Calu3 (cell line): Measurements from ENCODE around the gene PRDM2. TPM values are rescaled to one million over a fixed set of nuclear protein-coding genes. Genes with fewer than 3 reads are reported as not detected.

ENCODE experiments used
- BruUV-seq: library from RNA; stranded (reverse); fragments of 400-500 nt; replicated peaks from 2 replicates; lab custom pipeline; 2021; lab: Mats Ljungman, UMichigan
- CTCF ChIA-PET: fragments of 300-600 bp; sonication (Branson Sonifier 250); formaldehyde crosslinking; loops from one replicate; lab custom pipeline; 2022; ENCODE audit warnings: antibody characterized with exemption; lab: Charles Lee
- DNase-seq: peaks from one replicate; pipeline ENCODE4 v3.0.0; 2022
- H3K27ac Mint-ChIP-seq: one replicate; pipeline ENCODE4 v1.8.0; 2022; ENCODE audit warnings: mixed read lengths; ENCODE audit not compliant: unreplicated experiment
- H3K27me3 Mint-ChIP-seq: one replicate; pipeline ENCODE4 v1.8.0; 2022; ENCODE audit warnings: mixed read lengths; ENCODE audit not compliant: unreplicated experiment
- H3K36me3 Mint-ChIP-seq: one replicate; pipeline ENCODE4 v1.8.0; 2022; ENCODE audit warnings: mild to moderate bottlenecking, moderate library complexity, mixed read lengths; ENCODE audit not compliant: insufficient read depth, unreplicated experiment
- H3K4me1 Mint-ChIP-seq: one replicate; pipeline ENCODE4 v1.8.0; 2022; ENCODE audit warnings: mild to moderate bottlenecking, low read depth, mixed read lengths; ENCODE audit not compliant: unreplicated experiment
- H3K4me3 Mint-ChIP-seq: one replicate; pipeline ENCODE4 v1.8.0; 2022; ENCODE audit warnings: mild to moderate bottlenecking, low read depth, moderate library complexity, mixed read lengths; ENCODE audit not compliant: unreplicated experiment
- H3K9me3 Mint-ChIP-seq: one replicate; pipeline ENCODE4 v1.8.0; 2022; ENCODE audit warnings: low read depth, mixed read lengths; ENCODE audit not compliant: unreplicated experiment
- CTCF ChIP-seq: fragments of 200-600 bp; IDR thresholded peaks from one replicate; pipeline ENCODE4 v1.8.0; 2022; ENCODE audit warnings: antibody characterized with exemption; ENCODE audit not compliant: unreplicated experiment
- intact Hi-C: fragments of 100-400 bp; cut with micrococcal nuclease; formaldehyde crosslinking; loops from one replicate; pipeline ENCODE4 v1.10.0; 2022; ENCODE audit not compliant: unreplicated experiment
- total RNA-seq: library from RNA; stranded (reverse); gene quantifications from 2 replicates; pipeline ENCODE4 v1.2.3, GENCODE V29; 2022

PRDM2 gene
- total RNA-seq, 1 experiment from 2014 or later: 29.9 TPM

- H3K27ac Mint-ChIP-seq: no peak overlapping the region
- CTCF ChIA-PET: no interaction called here
- H3K27me3 Mint-ChIP-seq: no peaks in the 10 kb centered on the region
- no peak for TF ChIP-seq CTCF
- BruUV-seq: no TSS peak
- H3K36me3 Mint-ChIP-seq: no peaks in the 10 kb centered on the region
- no peaks in the 10 kb centered on the region for H3K9me3 Mint-ChIP-seq
- H3K4me3 Mint-ChIP-seq: no peak overlapping the region
- DNase-seq: no peak
- no peaks in the 10 kb centered on the region for H3K4me1 Mint-ChIP-seq
- intact Hi-C loops: loop anchor here (10.0 kb wide), 1 partner anchor 113 kb away; no protein-coding TSS in a partner anchor
These were observed 132.1 kb downstream of the PRDM2 start for GRCh38 chr1:13832100-13832499.

GRCh38 chr1:13832536-13832935 is 132.5 kb downstream of the PRDM2 start:
- no peaks in the 10 kb centered on the region for H3K9me3 Mint-ChIP-seq
- H3K27me3 Mint-ChIP-seq: no peaks in the 10 kb centered on the region
- intact Hi-C loops: loop anchor here (10.0 kb wide), 1 partner anchor 112 kb away; no protein-coding TSS in a partner anchor
- CTCF ChIA-PET: no interaction called here
- no peak overlapping the region for H3K27ac Mint-ChIP-seq
- DNase-seq: no peak
- H3K36me3 Mint-ChIP-seq: no peaks in the 10 kb centered on the region
- no peaks in the 10 kb centered on the region for H3K4me1 Mint-ChIP-seq
- no TSS peak for BruUV-seq
- no peak overlapping the region for H3K4me3 Mint-ChIP-seq
- TF ChIP-seq CTCF: no peak

- peaks cover 3% of the 10 kb centered on the region for H3K9me3 Mint-ChIP-seq
- no peak overlapping the region for H3K27ac Mint-ChIP-seq
- no peaks in the 10 kb centered on the region for H3K27me3 Mint-ChIP-seq
- intact Hi-C loops: loop anchor here (10.0 kb wide), 1 partner anchor 109 kb away; no protein-coding TSS in a partner anchor
- H3K4me3 Mint-ChIP-seq: no peak overlapping the region
- no peak for DNase-seq
- CTCF ChIA-PET: no interaction called here
- H3K36me3 Mint-ChIP-seq: no peaks in the 10 kb centered on the region
- TF ChIP-seq CTCF: no peak
- BruUV-seq: no TSS peak
- H3K4me1 Mint-ChIP-seq: no peaks in the 10 kb centered on the region
These were observed 136.1 kb downstream of the PRDM2 start for GRCh38 chr1:13836136-13836535.

GRCh38 chr1:13836631-13837030 is 136.6 kb downstream of the PRDM2 start:
- intact Hi-C loops: loop anchor here (10.0 kb wide), 1 partner anchor 108 kb away; no protein-coding TSS in a partner anchor
- H3K4me3 Mint-ChIP-seq: no peak overlapping the region
- no TSS peak for BruUV-seq
- DNase-seq: no peak
- no peaks in the 10 kb centered on the region for H3K36me3 Mint-ChIP-seq
- no peaks in the 10 kb centered on the region for H3K4me1 Mint-ChIP-seq
- peaks cover 3% of the 10 kb centered on the region for H3K9me3 Mint-ChIP-seq
- H3K27me3 Mint-ChIP-seq: no peaks in the 10 kb centered on the region
- CTCF ChIA-PET: no interaction called here
- TF ChIP-seq CTCF: no peak
- H3K27ac Mint-ChIP-seq: no peak overlapping the region
